H9 (cell line): ENCODE measurements around the gene ELAPOR1. TPM values are rescaled to one million over a fixed set of nuclear protein-coding genes. Genes with fewer than 3 reads are reported as not detected.
A peak's percentile ranks its signal among the peaks of the same experiment; 100 is the strongest.

Experiments
- DNase-seq: peaks from one replicate; pipeline ENCODE4 v3.0.0-alpha.2; 2017
- H2AFZ ChIP-seq: one replicate; pipeline ENCODE4 v1.6.1; 2013; ENCODE audit warnings: mild to moderate bottlenecking, low read length, control low read depth, moderate library complexity
- H2AK5ac ChIP-seq: 2 replicates; pipeline ENCODE4 v1.6.1; 2013; ENCODE audit warnings: low read length, control low read depth, mixed read lengths; ENCODE audit not compliant: insufficient read length
- H2BK120ac ChIP-seq: one replicate; pipeline ENCODE4 v1.6.1; 2013; ENCODE audit warnings: low read depth, mild to moderate bottlenecking, low read length, control low read depth, inconsistent platforms; ENCODE audit not compliant: poor library complexity, severe bottlenecking
- H2BK12ac ChIP-seq: 2 replicates; pipeline ENCODE4 v1.6.1; 2013; ENCODE audit warnings: low read length, control low read depth, mixed read lengths, low read depth; ENCODE audit not compliant: insufficient read length
- H2BK15ac ChIP-seq: 2 replicates; pipeline ENCODE4 v1.6.1; 2013; ENCODE audit warnings: low read depth, low read length, control low read depth
- H2BK20ac ChIP-seq: one replicate; pipeline ENCODE4 v1.6.1; 2013; ENCODE audit warnings: low read depth, mild to moderate bottlenecking, low read length, control low read depth, inconsistent platforms; ENCODE audit not compliant: poor library complexity, severe bottlenecking
- H2BK5ac ChIP-seq: 2 replicates; pipeline ENCODE4 v1.6.1; 2013; ENCODE audit warnings: low read length, control low read depth, mixed read lengths; ENCODE audit not compliant: insufficient read length
- H3K14ac ChIP-seq: 2 replicates; pipeline ENCODE4 v1.6.1; 2013; ENCODE audit warnings: low read length, control low read depth; ENCODE audit not compliant: insufficient read depth
- H3K18ac ChIP-seq: 2 replicates; pipeline ENCODE4 v1.6.1; 2013; ENCODE audit warnings: low read depth, mild to moderate bottlenecking, mixed read lengths, low read length, control low read depth; ENCODE audit not compliant: insufficient read length
- H3K23ac ChIP-seq: 2 replicates; pipeline ENCODE4 v1.6.1; 2013; ENCODE audit warnings: low read length, control low read depth, mixed read lengths, low read depth; ENCODE audit not compliant: insufficient read length
- H3K23me2 ChIP-seq: 2 replicates; pipeline ENCODE4 v1.6.1; 2013; ENCODE audit warnings: low read depth, mild to moderate bottlenecking, mixed read lengths, low read length, control low read depth; ENCODE audit not compliant: insufficient read length, poor library complexity, severe bottlenecking
- H3K27ac ChIP-seq: 2 replicates; pipeline ENCODE4 v1.5.1; 2013; ENCODE audit warnings: low read length, control low read depth, mixed read lengths, low read depth; ENCODE audit not compliant: insufficient read length
- H3K27me3 ChIP-seq: 2 replicates; pipeline ENCODE4 v1.6.1; 2013; ENCODE audit warnings: low read length, control low read depth, inconsistent platforms; ENCODE audit not compliant: insufficient read depth
- H3K4ac ChIP-seq: 2 replicates; pipeline ENCODE4 v1.6.1; 2013; ENCODE audit warnings: low read depth, mild to moderate bottlenecking, control low read depth, inconsistent platforms, low read length, moderate library complexity
- H3K4me1 ChIP-seq: 2 replicates; pipeline ENCODE4 v1.6.1; 2013; ENCODE audit warnings: low read length, control low read depth, inconsistent platforms; ENCODE audit not compliant: insufficient read depth
- H3K4me2 ChIP-seq: 2 replicates; pipeline ENCODE4 v1.6.1; 2013; ENCODE audit warnings: low read length, control low read depth, mixed read lengths; ENCODE audit not compliant: insufficient read length, insufficient read depth
- H3K56ac ChIP-seq: 2 replicates; pipeline ENCODE4 v1.6.1; 2013; ENCODE audit warnings: low read depth, mild to moderate bottlenecking, mixed read lengths, low read length, control low read depth; ENCODE audit not compliant: insufficient read length
- H3K79me1 ChIP-seq: 2 replicates; pipeline ENCODE4 v1.6.1; 2013; ENCODE audit warnings: low read depth, mild to moderate bottlenecking, moderate library complexity, low read length, control low read depth, inconsistent platforms; ENCODE audit not compliant: insufficient read depth, poor library complexity, severe bottlenecking
- H3K79me2 ChIP-seq: 2 replicates; pipeline ENCODE4 v1.6.1; 2013; ENCODE audit warnings: low read length, control low read depth, inconsistent platforms; ENCODE audit not compliant: insufficient read depth
- H3K9ac ChIP-seq: 2 replicates; pipeline ENCODE4 v1.6.1; 2013; ENCODE audit warnings: low read length, control low read depth, mixed read lengths; ENCODE audit not compliant: insufficient read length; ENCODE audit errors: extremely low read depth
- H3K9me3 ChIP-seq: one replicate; pipeline ENCODE4 v1.6.1; 2013; ENCODE audit warnings: low read depth, low read length, inconsistent platforms; ENCODE audit not compliant: control insufficient read depth
- H3T11ph ChIP-seq: one replicate; pipeline ENCODE4 v1.6.1; 2013; ENCODE audit warnings: mild to moderate bottlenecking, low read length, control low read depth, inconsistent platforms
- H4K20me1 ChIP-seq: one replicate; pipeline ENCODE4 v1.6.1; 2013; ENCODE audit not compliant: control insufficient read depth, insufficient read length, insufficient read depth
- H4K5ac ChIP-seq: 2 replicates; pipeline ENCODE4 v1.6.1; 2013; ENCODE audit warnings: low read depth, mild to moderate bottlenecking, mixed read lengths, low read length, control low read depth; ENCODE audit not compliant: insufficient read length
- H4K8ac ChIP-seq: replicated peaks from 2 replicates; pipeline ENCODE4 v1.6.1; 2013; ENCODE audit warnings: low read length, control low read depth, mixed read lengths, low read depth; ENCODE audit not compliant: insufficient read length
- H4K91ac ChIP-seq: 2 replicates; pipeline ENCODE4 v1.6.1; 2013; ENCODE audit warnings: low read depth, mild to moderate bottlenecking, moderate library complexity, mixed read lengths, low read length, control low read depth; ENCODE audit not compliant: insufficient read length
- H3K27ac Mint-ChIP-seq, 3 experiments: 2 replicates in 2 of 3; 3 replicates in 1 of 3; pipeline ENCODE4 v1.8.0; 2020 to 2021; ENCODE audit warnings: mixed read lengths in 3 of 3, mild to moderate bottlenecking in 1 of 3, moderate library complexity in 1 of 3
- H3K27me3 Mint-ChIP-seq: 2 replicates; pipeline ENCODE4 v1.8.0; 2021; ENCODE audit warnings: low read depth, mild to moderate bottlenecking, moderate library complexity, mixed read lengths
- H3K36me3 Mint-ChIP-seq, 3 experiments: 2 replicates in 2 of 3; 3 replicates in 1 of 3; pipeline ENCODE4 v1.8.0; 2020 to 2021; ENCODE audit warnings: low read depth in 3 of 3, mixed read lengths in 3 of 3; ENCODE audit not compliant: insufficient read depth in 1 of 3
- H3K4me1 Mint-ChIP-seq, 2 experiments: 2 replicates each; pipeline ENCODE4 v1.8.0; 2020; ENCODE audit warnings: mixed read lengths in 2 of 2
- H3K4me3 Mint-ChIP-seq, 2 experiments: 2 replicates in 1 of 2; 3 replicates in 1 of 2; pipeline ENCODE4 v1.8.0; 2020 to 2021; ENCODE audit warnings: mild to moderate bottlenecking in 2 of 2, mixed read lengths in 2 of 2, moderate library complexity in 1 of 2
- H3K9me3 Mint-ChIP-seq, 2 experiments: 2 replicates in 1 of 2; 3 replicates in 1 of 2; pipeline ENCODE4 v1.8.0; 2020; ENCODE audit warnings: mild to moderate bottlenecking in 2 of 2, mixed read lengths in 2 of 2, moderate library complexity in 1 of 2
- WGBS: extraction: QIAGEN DNeasy Blood & Tissue Kit; methylation state at CpG from one replicate; pipeline ENCODE4 v1.1.7; 2013; ENCODE audit warnings: missing lambda C conversion rate, low lambda C conversion rate, mixed read lengths; ENCODE audit not compliant: insufficient read length; ENCODE audit errors: extremely low coverage; 5-methylcytosine and 5-hydroxymethylcytosine counted together
- total RNA-seq: library from RNA; stranded (reverse); gene quantifications from 2 replicates; pipeline ENCODE4 v1.2.1, GENCODE V29; 2021
- TF ChIP-seq, protein P1 (sequence below): fragments of 200-600 bp; sonication (generic); conservative IDR thresholded peaks from 3 replicates; pipeline ENCODE4 v1.8.0; 2021; ENCODE audit warnings: antibody characterized with exemption, mild to moderate bottlenecking

ELAPOR1 gene
- total RNA-seq, 1 experiment from 2014 or later: 0.55 TPM

DNA sequence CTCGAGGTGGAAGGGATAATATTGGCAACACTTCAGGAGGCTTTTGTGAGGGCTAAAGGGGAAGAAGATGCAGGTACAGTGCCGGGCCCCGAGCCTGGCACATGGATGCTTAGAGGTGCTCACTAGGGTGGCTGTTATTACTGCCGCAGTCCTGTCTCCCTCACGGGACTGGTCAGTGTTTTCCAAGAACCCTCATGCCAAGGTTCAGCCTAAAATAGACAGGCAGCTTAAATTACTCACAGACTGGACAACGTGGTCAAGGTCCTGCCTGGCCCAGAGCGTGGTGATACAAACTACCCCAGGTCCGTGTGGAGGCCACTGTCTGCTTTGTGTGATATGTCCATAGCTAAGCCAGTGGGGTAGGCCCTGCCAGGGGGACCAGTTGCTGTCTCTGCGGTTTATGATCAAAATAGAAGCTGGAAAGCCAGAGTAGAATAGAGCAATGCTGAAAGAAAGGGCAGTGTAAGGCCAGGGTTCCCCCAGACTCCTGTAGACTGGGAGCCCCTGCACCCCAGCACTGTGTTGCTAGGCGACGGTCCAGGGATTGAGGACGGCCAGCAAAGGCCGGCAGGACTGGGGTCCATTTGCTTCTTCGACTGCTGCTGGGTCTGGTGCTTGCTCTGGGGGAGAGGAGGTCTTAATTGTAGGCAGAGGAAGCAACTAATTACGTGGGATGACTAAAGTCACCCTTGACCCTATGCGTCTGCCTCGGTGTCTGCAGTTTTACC lies 36.1 kb downstream of the ELAPOR1 start:
- no CpG with 5 or more reads among the region's 17 CpGs for WGBS
- Mint-ChIP-seq H3K4me3 (no peak overlapping the region), H3K27ac (peak overlapping the region in 1 of 3 experiments; percentile 46; a peak in 2 of 7 replicates), H3K27me3 (no peaks in the 10 kb centered on the region), H3K36me3 (no peaks in the 10 kb centered on the region), H3K9me3 (no peaks in the 10 kb centered on the region), H3K4me1 (peaks cover 18 to 22% of the 10 kb centered on the region in 2 experiments)
- Histone ChIP-seq H3K9ac (no peak overlapping the region), H2BK12ac (no peak overlapping the region), H3K23me2 (no peaks in the 10 kb centered on the region), H3K9me3 (no peaks in the 10 kb centered on the region), H4K5ac (no peak overlapping the region), H3K4ac (no peak overlapping the region), H3K79me1 (no peaks in the 10 kb centered on the region), H3K23ac (no peak overlapping the region), H2BK20ac (no peak overlapping the region), H4K8ac (no peak overlapping the region), H3K4me1 (no peaks in the 10 kb centered on the region; the same call in 1 of the 2 replicates), H2BK5ac (no peak overlapping the region), H3K27ac (no peak overlapping the region), H2BK120ac (no peak overlapping the region), H3K4me2 (no peak overlapping the region), H3K14ac (no peak overlapping the region), H2AK5ac (no peak overlapping the region), H4K20me1 (no peaks in the 10 kb centered on the region), H2BK15ac (no peak overlapping the region), H3K56ac (no peak overlapping the region), H3K79me2 (no peaks in the 10 kb centered on the region), H2AFZ (no peak overlapping the region), H3T11ph (no peak overlapping the region), H4K91ac (no peak overlapping the region), H3K18ac (no peak overlapping the region), H3K27me3 (no peaks in the 10 kb centered on the region)
- TF ChIP-seq, protein P1, sequence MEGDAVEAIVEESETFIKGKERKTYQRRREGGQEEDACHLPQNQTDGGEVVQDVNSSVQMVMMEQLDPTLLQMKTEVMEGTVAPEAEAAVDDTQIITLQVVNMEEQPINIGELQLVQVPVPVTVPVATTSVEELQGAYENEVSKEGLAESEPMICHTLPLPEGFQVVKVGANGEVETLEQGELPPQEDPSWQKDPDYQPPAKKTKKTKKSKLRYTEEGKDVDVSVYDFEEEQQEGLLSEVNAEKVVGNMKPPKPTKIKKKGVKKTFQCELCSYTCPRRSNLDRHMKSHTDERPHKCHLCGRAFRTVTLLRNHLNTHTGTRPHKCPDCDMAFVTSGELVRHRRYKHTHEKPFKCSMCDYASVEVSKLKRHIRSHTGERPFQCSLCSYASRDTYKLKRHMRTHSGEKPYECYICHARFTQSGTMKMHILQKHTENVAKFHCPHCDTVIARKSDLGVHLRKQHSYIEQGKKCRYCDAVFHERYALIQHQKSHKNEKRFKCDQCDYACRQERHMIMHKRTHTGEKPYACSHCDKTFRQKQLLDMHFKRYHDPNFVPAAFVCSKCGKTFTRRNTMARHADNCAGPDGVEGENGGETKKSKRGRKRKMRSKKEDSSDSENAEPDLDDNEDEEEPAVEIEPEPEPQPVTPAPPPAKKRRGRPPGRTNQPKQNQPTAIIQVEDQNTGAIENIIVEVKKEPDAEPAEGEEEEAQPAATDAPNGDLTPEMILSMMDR: no peak
- no peak for DNase-seq
